Fibroblast of skin of back (primary cell): Measurements from ENCODE around the gene TRAP1.
"Not testable (repeated sequence)": the region's sequence is repeated elsewhere in the genome, so short reads cannot be mapped to it uniquely, and the experiment has no call there.

Experiments
- DNase-seq: peaks from one replicate; pipeline ENCODE4 v3.0.0-alpha.2; 2013

The TRAP1 gene

DNA sequence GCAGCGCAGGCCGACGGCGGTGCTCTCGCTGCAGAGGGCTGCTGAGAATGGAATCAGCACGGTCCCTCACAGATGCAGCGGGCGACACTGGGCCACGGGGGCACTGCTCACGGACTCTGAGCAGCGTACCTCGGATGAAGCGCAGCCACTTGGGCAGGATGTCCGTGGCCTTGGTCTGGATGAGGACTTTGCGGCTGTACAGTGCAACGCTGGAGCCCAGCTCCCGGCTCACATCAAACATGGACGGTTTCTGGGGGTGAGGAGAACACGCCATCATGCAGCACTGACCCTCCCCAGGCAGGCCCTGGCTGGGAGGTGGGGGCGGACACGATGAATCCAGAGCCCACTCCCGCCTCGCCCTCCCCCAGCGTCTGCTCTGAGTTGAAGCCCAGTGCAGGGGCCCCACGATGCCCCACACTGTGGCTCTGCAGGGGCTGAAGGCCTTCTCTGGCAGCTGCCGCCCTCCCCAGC lies 44.7 kb downstream of the TRAP1 start:
- DNase-seq, result no peak

DNA sequence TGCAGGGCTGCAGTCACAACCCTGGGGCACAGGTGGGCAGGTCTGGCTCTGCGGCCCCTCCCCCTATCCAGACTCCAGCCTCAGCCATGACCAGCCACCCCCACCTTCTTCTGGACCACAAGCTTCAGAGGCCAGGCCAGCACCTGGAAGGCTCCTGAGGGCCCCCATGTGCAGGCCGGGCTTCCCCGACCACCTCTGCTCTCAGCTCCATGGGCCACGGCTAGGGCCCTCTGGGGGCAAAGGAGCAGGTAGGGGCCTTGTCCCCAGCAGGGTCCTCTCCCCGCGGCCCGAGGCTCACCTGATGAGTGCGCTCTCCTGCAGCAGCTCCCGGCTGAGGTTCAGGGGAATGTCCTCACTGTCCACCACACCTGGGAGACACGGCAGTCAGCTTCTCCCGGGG lies 45.9 kb downstream of the TRAP1 start:
- DNase-seq, result no peak

GRCh38 chr16:3670711-3671110 lies 46.6 kb downstream of the TRAP1 start:
- DNase-seq, result no peak

DNA sequence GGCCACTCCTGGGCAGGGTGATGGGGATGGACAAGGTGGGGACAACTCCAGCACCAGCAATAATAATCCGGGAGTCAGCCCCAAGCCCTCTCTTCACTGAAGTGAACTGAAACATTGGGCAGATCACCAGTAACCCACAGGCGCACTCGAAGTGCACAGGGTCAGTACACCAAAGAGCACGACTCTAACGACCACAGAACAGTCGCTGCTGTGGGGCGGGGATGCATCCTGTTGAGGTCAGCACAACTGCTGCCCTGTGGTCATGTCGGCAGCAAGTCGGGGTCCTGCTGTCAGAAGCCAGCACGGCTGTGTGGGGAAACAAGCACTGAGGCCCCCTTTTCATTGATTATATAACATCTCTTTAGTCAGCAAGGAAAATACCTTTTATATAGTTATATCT lies 48.2 kb downstream of the TRAP1 start:
- DNase-seq, result no peak

- DNase-seq, result no peak
Observed at GRCh38 chr16:3668626-3669025, 48.7 kb downstream of the TRAP1 start.

- DNase-seq, result no peak
Observed at GRCh38 chr16:3665508-3665907, 51.8 kb downstream of the TRAP1 start.

DNA sequence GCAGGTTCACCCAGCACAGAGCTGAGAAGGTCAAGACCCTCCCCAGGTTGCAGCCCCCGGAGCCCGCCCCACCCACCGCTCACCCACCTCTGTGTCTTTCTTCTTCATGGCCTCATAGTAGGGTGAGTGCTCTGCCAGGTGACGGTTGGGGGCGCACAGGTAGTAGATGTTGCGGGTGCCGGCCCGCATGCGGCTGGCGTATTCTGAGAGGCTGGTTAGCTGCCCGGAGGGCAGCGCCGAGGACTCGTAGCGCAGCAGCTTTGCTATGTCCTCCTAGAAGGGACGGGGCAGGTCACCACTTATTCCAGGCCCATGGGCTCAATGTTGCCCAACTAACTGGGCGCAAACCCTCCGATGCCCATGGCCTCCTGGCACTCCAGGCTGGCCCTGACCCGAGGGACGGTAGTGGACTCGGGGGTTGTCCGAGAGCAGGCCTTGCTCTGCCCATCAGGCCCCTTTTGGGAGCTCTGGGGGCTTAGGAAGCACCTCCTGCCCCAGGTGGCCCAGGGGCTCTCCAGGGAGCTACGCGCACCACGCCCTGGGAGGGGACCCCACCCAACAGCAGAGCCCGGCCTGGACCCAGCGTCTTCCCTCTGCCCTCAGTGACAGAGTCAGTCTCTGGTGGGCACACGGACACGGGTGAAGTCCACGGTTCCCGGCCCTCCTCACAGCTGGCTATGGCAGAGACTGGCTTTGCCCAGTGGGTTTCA lies 53.0 kb downstream of the TRAP1 start:
- no peak for DNase-seq

- no peak for DNase-seq
Observed at GRCh38 chr16:3662601-3663000, 54.7 kb downstream of the TRAP1 start.

DNA sequence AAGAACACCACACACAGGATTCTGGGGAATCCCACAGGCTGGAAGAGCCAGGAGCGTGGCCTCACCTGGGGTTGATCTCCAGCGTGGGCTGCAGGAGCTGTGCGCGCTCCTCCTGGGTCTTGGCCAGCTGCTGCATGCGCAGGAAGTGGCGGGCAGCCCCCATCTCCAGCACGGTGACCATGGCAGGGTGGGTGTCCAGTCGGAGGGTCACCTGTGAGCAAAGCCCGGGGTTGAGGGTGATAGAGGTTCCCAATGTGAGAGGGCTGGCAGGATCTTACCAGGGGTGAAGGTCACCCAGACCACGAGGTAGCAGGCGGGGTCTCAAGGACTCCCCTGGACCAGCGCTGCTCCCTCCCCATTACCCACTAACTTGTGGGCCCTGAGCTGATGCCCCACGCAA lies 55.4 kb downstream of the TRAP1 start:
- no peak for DNase-seq

DNA sequence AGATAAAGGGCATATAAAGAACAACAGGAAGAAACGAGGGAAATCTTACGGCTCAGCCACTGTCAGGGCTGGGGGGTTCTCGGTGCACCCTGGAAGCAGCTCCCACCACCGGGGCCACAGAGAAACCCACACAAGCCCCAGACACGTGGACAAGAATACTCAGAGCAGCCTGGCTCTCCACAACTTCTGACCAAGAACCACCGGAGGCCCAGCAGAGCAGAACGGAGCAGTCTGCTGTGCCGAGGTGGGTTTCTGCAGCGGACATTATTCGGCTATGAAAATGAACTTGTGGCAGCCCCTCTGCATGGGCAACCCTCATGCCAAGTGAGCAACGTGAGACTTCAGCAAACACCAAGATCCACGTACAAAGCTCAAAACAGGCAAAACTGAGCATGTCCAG lies 56.0 kb downstream of the TRAP1 start:
- no peak for DNase-seq

GRCh38 chr16:3659251-3659650 lies 58.1 kb downstream of the TRAP1 start:
- DNase-seq, result peak; percentile 27

GRCh38 chr16:3656491-3657468 lies 60.5 kb downstream of the TRAP1 start:
- peak; percentile 29 for DNase-seq

- not testable (repeated sequence) for DNase-seq
Observed at GRCh38 chr16:3656160-3656490, 61.2 kb downstream of the TRAP1 start.

GRCh38 chr16:3655396-3656159 lies 61.7 kb downstream of the TRAP1 start:
- DNase-seq, result no peak

DNA sequence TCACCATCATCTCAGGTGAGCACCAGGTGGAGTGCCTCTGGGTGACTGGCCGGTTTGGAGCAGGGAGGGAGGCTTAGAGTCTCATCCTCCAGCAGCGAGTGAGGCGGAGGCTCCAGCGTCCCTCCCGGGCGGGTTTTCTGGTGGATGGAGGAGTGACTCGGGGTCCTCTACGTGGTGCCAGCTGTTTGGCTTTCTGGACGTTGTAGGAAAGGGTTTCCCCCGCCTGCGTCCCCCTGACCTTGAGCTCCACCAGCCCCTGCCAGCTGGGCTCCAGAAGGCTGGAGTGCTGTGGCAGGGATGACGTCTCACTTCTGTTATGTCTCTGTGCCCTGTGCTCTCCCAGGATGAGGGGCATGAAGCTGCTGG lies 62.3 kb downstream of the TRAP1 start:
- no peak for DNase-seq

GRCh38 chr16:3654249-3654991 lies 62.9 kb downstream of the TRAP1 start, which contains the start of gene DNASE1:
TSS of gene DNASE1 (plus strand) at chr16:3654691. CDS start at chr16:3655374, 683 bp downstream.
- DNase-seq, result peak; percentile 53

DNA sequence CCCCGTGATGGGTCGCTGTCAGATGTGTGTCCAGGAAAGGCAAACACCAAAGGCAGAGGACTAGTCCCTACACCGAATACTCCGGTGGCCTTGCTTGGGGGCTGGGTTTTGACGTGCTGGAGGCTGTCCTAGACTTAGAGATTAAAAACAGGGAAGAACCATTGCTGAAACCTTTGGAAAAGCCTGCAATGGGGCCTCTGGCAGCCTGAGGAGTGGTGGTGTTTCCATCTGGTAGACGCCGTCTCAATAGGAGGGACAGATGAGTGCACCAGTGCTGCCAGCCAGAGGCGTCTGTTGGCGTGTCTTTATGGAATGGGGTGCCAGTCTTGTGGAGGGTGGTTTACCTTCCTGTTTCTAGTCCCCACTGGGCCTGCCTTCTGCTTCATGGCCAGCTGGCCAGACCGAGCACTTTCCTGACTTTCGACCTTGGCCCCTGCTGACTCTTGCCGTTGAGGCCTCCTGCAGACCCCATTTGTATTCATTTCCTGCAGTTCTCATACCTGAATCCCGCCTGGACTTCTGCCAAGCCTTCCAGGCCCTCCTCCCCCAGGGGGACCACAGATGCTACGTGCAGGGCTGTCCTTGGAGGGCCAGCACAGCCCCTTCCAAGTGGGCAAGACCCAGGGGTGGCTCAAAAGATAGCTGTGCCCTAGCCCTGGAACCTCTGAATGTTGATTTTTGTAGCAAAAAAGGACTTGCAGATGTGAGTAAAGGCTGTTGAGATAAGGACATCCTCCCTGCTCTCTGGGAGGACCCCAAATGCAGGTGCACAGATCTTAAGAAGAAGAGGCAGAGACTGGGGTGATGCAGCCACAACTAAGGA lies 64.7 kb downstream of the TRAP1 start:
- DNase-seq, result no peak

DNA sequence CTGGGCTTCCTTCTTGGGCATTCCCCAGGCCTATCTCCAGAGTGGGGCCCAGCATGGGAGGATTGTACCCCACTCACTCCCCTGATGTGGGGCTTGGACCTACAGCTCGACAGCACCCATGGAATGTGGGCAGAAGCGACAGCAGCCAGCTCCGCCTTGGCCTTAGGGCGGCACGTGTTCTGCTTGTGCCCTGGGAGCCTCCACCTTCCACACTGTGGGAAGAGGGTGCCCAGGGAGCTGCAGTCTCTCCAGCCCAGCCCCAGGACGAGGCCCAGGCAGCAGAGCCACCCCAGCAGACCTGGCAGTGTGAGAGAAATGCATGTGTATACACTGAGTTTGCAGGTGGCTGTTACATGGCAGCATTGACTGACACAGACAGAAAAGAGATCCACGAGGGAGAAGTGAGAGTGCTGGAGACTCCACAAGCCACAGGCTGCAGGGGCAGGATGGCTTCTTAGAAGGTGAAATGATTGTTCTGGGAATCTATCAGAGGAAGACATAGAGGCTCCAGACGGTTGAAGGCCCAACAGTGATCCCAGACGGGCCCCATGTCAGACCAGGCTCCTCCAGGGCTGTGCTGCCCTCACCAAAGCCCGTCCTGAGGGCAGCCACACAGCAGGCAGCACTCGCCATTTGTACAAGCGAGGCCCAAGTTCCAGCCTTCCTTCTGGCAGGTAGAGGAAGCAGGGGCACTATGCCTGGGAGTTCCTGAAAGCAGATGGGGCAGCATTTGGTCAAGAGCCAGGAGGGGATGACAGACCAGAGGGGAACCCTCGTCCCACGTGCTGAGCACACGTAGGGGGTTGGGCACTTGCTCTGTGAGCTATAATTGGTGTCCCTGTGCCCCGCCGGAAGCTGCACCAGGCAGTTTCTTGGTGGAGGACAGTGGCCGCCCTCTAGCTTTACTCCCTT lies 65.6 kb downstream of the TRAP1 start:
- DNase-seq, result no peak

DNA sequence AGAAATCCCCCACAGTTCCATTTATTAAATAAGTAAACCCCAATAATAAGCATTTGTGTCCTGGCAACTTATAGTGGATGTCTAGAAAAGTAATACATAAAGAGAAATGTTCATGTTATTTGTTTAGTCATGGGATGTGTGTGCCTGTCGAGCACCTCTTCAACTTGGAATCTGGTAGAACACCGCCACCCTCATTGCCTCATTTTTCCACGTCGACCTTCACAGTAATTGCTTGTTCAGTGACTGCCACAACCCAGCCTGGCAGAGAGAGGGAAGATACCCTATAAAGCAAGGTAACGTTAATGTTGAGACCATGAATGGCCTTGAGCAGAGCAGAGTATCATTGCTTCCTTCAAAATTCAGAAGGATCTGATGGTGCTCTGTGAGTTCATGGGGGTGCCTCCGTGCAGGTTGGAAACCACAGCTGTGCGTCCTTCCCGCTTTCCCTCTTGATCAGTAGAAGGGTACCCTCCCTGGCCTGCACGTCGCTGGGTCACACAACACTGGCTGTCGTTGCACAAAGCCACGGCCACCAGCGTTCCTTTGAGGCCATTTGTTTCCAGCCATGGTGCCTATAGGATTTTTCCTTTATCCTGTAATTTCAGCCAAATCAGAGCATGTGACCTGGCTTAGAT lies 66.6 kb downstream of the TRAP1 start:
- DNase-seq, result no peak
